GM18511 (cell line): ENCODE data around the gene TSSC4.
"Not testable (repeated sequence)": the region's sequence is repeated elsewhere in the genome, so short reads cannot be mapped to it uniquely, and the experiment has no call there.

Experiments used
- ATAC-seq: cut with Tn5 transposase; IDR thresholded peaks from one replicate; pipeline ENCODE4 v1.9.1; 2021; ENCODE audit warnings: mild to moderate bottlenecking, moderate library complexity; ENCODE audit not compliant: unreplicated experiment

The TSSC4 gene

GRCh38 chr11:2400069-2400761 lies at the start of gene TSSC4:
Gene TSSC4 (plus strand): TSS chr11:2400750. CDS start chr11:2402634, 1,884 bp downstream.
- peak; percentile 87 for ATAC-seq

GRCh38 chr11:2351701-2352100 lies 48.8 kb upstream of the TSSC4 start:
- ATAC-seq, result no peak

GRCh38 chr11:2352420-2352819 lies 48.1 kb upstream of the TSSC4 start:
- ATAC-seq, result no peak

GRCh38 chr11:2355000-2355644 lies 45.4 kb upstream of the TSSC4 start:
- ATAC-seq, result no peak

- ATAC-seq, result no peak
These were observed 43.3 kb upstream of the TSSC4 start for GRCh38 chr11:2357246-2357645.

GRCh38 chr11:2357651-2358050 lies 42.9 kb upstream of the TSSC4 start:
- not testable (repeated sequence) for ATAC-seq

GRCh38 chr11:2358754-2359442 lies 41.7 kb upstream of the TSSC4 start:
- ATAC-seq, result no peak

GRCh38 chr11:2359557-2359956 lies 41.0 kb upstream of the TSSC4 start:
- ATAC-seq, result no peak

- no peak for ATAC-seq
These were observed 40.4 kb upstream of the TSSC4 start for GRCh38 chr11:2360081-2360642.

- ATAC-seq, result no peak
These were observed 39.0 kb upstream of the TSSC4 start for GRCh38 chr11:2361565-2361964.

- no peak for ATAC-seq
These were observed 38.1 kb upstream of the TSSC4 start for GRCh38 chr11:2362414-2362813.

- no peak for ATAC-seq
These were observed 37.4 kb upstream of the TSSC4 start for GRCh38 chr11:2363130-2363529.

GRCh38 chr11:2363577-2364370 lies 36.8 kb upstream of the TSSC4 start:
- ATAC-seq, result no peak

GRCh38 chr11:2364386-2364785 lies 36.2 kb upstream of the TSSC4 start:
- not testable (repeated sequence) for ATAC-seq

- ATAC-seq, result no peak
These were observed 34.9 kb upstream of the TSSC4 start for GRCh38 chr11:2365571-2366210.

- ATAC-seq, result no peak
These were observed 34.3 kb upstream of the TSSC4 start for GRCh38 chr11:2366276-2366675.

GRCh38 chr11:2366733-2367132 lies 33.8 kb upstream of the TSSC4 start:
- no peak for ATAC-seq

- ATAC-seq, result no peak
These were observed 33.0 kb upstream of the TSSC4 start for GRCh38 chr11:2367266-2368160.

GRCh38 chr11:2368178-2368850 lies 32.2 kb upstream of the TSSC4 start:
- ATAC-seq, result no peak
